Kidney epithelial cell (primary cell): Measurements from ENCODE around the gene PRKRA. TPM values are rescaled to one million over a fixed set of nuclear protein-coding genes. Genes with fewer than 3 reads are reported as not detected.
"Not testable (repeated sequence)": the region's sequence is repeated elsewhere in the genome, so short reads cannot be mapped to it uniquely, and the experiment has no call there.

ENCODE experiments used
- DNase-seq: peaks from one replicate; pipeline ENCODE4 v3.0.0-alpha.2; 2010; ENCODE audit warnings: low read depth
- H3K27me3 ChIP-seq: 2 replicates; pipeline ENCODE4 v1.6.0; 2011; ENCODE audit warnings: low read length; ENCODE audit not compliant: control insufficient read depth, insufficient read depth
- H3K36me3 ChIP-seq: 2 replicates; pipeline ENCODE4 v1.5.1; 2011; ENCODE audit warnings: low read length; ENCODE audit not compliant: control insufficient read depth, insufficient read depth
- H3K4me3 ChIP-seq: 2 replicates; pipeline ENCODE4 v1.5.1; 2011; ENCODE audit warnings: low read depth, mild to moderate bottlenecking, control low read depth, low read length
- total RNA-seq: library from RNA; depleted of rRNA; stranded (reverse); fragments of >200 nt; gene quantifications from 2 replicates; pipeline ENCODE4 v1.2.3, GENCODE V29; 2015
- TF ChIP-seq, protein P1 (sequence below): IDR thresholded peaks from 2 replicates; pipeline ENCODE4 v1.5.1; 2011; ENCODE audit warnings: mild to moderate bottlenecking, moderate library complexity, low read length, control low read depth, inconsistent platforms; ENCODE audit not compliant: insufficient read depth, poor library complexity, severe bottlenecking

Gene PRKRA
- total RNA-seq, 1 donor from 2014 or later, result 50.4 TPM

DNA sequence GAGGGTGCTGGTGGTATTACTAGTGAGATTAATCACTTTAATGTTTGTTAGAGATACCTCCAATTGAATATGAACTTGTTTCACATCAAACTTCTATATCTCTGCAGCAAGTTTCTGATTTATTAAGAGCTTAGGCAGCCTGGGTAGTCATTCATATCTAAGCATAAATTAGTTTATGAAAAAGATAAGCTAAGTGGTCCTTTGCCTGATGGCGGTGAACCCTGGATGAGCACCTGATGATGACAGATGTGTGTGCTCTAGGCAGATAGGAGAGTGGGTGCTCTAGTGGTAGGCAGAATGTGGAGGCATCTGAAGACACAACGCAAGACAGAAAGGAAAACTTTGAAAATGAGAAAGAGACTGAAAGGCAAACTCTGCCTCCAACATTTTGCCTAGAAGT, 22.4 kb upstream of the PRKRA start:
- H3K36me3 ChIP-seq, result no peaks in the 10 kb centered on the region
- DNase-seq, result no peak
- no peak overlapping the region for H3K4me3 ChIP-seq
- TF ChIP-seq, protein P1, sequence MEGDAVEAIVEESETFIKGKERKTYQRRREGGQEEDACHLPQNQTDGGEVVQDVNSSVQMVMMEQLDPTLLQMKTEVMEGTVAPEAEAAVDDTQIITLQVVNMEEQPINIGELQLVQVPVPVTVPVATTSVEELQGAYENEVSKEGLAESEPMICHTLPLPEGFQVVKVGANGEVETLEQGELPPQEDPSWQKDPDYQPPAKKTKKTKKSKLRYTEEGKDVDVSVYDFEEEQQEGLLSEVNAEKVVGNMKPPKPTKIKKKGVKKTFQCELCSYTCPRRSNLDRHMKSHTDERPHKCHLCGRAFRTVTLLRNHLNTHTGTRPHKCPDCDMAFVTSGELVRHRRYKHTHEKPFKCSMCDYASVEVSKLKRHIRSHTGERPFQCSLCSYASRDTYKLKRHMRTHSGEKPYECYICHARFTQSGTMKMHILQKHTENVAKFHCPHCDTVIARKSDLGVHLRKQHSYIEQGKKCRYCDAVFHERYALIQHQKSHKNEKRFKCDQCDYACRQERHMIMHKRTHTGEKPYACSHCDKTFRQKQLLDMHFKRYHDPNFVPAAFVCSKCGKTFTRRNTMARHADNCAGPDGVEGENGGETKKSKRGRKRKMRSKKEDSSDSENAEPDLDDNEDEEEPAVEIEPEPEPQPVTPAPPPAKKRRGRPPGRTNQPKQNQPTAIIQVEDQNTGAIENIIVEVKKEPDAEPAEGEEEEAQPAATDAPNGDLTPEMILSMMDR, result no peak
- no peaks in the 10 kb centered on the region for H3K27me3 ChIP-seq

DNA sequence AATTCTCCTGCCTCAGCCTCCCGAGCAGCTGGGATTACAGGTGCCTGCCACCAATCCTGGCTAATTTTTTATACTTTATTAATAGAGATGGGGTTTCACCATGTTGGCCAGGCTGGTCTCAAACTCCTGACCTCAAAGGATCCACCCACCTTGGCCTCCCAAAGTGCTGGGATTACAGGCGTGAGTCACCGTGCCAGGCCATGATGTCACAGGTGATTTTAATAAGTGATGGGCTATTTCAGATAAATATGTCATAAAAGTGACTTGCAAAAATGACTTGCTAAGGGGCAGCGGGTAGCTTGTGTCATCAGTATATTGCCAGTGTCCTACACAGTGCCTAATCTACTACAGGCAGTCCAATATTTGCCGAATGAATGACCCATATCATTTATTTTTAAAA, 20.3 kb upstream of the PRKRA start:
- H3K4me3 ChIP-seq, H3K27me3 ChIP-seq, H3K36me3 ChIP-seq, DNase-seq: not testable (repeated sequence)

DNA sequence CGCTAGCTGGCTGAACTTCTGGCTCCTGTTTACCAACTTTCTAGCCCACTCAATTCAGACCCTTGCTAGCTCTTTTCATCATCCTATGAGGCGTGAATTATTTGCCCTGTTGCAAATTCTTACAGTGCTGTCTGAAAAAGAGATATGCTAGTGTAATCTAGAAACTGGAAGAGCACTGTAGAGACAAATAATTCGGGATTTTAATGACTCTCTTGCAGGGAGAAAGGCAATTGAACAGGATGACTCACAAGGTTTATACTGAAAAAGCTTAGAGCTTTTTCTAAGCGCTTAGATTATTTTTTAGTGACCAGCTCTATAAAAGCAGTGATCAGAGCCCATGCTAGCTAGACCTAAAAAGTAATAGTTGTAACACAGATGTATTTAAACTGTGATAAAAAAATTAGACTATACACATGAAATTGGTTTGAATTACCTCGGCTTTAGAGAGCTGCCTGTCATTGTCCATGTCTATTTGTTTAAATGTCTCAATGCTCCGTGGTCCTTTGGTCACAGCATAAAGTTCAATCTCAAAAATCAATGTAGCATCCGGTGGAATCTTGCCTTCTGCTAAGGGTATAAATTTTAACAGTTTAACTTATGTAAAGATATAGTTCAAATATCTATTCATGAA, 18.4 kb upstream of the PRKRA start:
- no peak for DNase-seq
- TF ChIP-seq, protein P1, result no peak
- H3K27me3 ChIP-seq, result no peaks in the 10 kb centered on the region
- H3K36me3 ChIP-seq, result no peaks in the 10 kb centered on the region
- no peak overlapping the region for H3K4me3 ChIP-seq

DNA sequence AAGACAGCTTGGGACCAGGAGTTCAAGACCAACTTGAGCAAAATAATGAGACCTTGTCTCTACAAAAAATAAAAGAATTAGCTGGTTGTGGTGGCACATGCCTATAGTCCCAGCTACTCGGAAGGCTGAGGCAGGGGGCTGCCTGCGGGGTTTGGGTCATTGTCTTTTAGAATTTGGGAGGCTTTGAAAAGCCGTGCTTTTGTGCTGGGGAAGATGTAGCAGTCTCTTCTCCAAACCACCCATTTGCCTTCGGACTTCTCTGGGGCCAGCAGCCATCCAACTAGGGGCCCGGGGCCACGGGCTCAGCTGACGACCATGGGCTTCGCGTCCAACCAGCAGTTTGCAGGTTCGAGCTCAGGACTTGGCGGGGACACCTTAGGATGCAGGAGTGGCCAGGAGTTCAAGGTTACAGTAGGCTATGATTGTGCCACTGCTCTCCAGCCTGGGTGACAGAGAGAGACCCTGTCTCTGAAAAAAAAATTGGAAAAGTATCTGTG, 6.5 kb upstream of the PRKRA start:
- no peaks in the 10 kb centered on the region for H3K27me3 ChIP-seq
- H3K36me3 ChIP-seq, result no peaks in the 10 kb centered on the region
- DNase-seq, result no peak
- no peak overlapping the region for H3K4me3 ChIP-seq
- TF ChIP-seq, protein P1, result no peak

DNA sequence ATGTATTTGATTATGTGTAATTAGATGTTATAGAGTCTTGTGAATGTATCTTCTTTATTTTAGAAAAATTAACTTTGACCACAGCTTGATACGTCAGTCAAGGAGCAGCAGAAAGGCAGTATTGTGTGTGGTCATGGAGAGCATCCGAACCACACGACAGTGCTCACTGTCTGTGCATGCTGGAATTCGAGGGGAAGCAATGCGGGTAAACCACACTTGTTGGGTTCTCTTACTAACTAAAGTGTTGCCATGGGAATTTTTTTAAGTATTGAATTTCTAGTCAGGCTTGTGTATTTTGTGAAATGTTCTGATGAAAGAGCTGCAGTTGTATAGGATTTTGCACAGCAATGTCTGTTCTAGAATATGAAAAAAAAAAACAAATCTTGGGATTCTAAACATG, 5.0 kb upstream of the PRKRA start:
- no peaks in the 10 kb centered on the region for H3K27me3 ChIP-seq
- DNase-seq, result no peak
- H3K36me3 ChIP-seq, result no peaks in the 10 kb centered on the region
- H3K4me3 ChIP-seq, result no peak overlapping the region
- TF ChIP-seq, protein P1, result no peak

DNA sequence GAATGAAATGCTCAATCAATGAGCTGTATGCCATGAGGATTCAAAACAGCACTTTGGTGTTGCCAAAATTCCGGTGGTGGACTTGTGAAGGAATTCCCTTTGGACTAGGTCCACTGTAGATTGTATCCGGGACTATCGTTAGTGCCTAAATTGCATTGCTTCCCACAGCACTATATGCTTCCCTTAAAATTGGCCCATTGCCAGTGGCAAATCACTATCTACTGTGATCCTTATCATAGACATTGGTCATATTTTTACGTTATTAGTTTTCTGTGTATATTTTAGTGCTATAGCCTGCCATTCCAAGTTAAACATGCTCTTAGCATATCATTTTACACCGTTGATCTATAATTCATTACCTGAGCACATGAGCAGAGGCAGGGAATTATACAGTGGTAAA, 1.9 kb upstream of the PRKRA start:
- Histone ChIP-seq H3K27me3 (no peaks in the 10 kb centered on the region), H3K4me3 (no peak overlapping the region), H3K36me3 (no peaks in the 10 kb centered on the region)
- no peak for DNase-seq
- TF ChIP-seq, protein P1, result no peak
